Sigmoid colon (tissue), 7 donors: ENCODE data around the gene DIP2B. TPM values are rescaled to one million over a fixed set of nuclear protein-coding genes. Genes with fewer than 3 reads are reported as not detected.

Experiments
- DNase-seq: peaks from one replicate; pipeline ENCODE4 v3.0.0-alpha.2; 2019
- H3K27ac ChIP-seq, 4 donors: fragments of 200-600 bp; sonication (generic); one replicate each; pipeline ENCODE4 v1.5.1; 2016 to 2019; ENCODE audit warnings: mild to moderate bottlenecking in 1 of 4
- H3K27me3 ChIP-seq, 3 donors: fragments of 200-600 bp; sonication (generic); one replicate each; pipeline ENCODE4 v1.5.1; 2019; ENCODE audit warnings: mild to moderate bottlenecking in 1 of 3
- H3K36me3 ChIP-seq, 4 donors: fragments of 200-600 bp; sonication (generic); one replicate each; pipeline ENCODE4 v1.5.1; 2016 to 2019
- H3K4me1 ChIP-seq, 4 donors: fragments of 200-600 bp; sonication (generic); one replicate each; pipeline ENCODE4 v1.5.1; 2017 to 2019
- H3K4me3 ChIP-seq, 4 donors: fragments of 200-600 bp; sonication (generic); one replicate each; pipeline ENCODE4 v1.5.1; 2017 to 2019; ENCODE audit warnings: mild to moderate bottlenecking in 2 of 4, moderate library complexity in 1 of 4
- H3K9me3 ChIP-seq, 4 donors: fragments of 200-600 bp in 3 of 4; sonication (generic) in 3 of 4; one replicate each; pipeline versions ENCODE4 v1.5.1 to v1.6.1; 2013 to 2019
- EP300 ChIP-seq, 4 donors: sonication (generic); formaldehyde crosslinking; IDR thresholded peaks; one replicate each; pipeline ENCODE4 v1.6.1; 2017; ENCODE audit warnings: antibody characterized with exemption in 4 of 4
- POLR2A ChIP-seq, 2 donors: fragments of 450-650 bp; IDR thresholded peaks; one replicate each; pipeline ENCODE4 v1.6.1; 2016; ENCODE audit warnings: antibody characterized with exemption in 2 of 2, mild to moderate bottlenecking in 2 of 2, moderate library complexity in 2 of 2
- POLR2AphosphoS5 ChIP-seq, 4 donors: sonication (generic); formaldehyde crosslinking; IDR thresholded peaks; one replicate each; pipeline ENCODE4 v1.6.1; 2017; ENCODE audit warnings: antibody characterized with exemption in 4 of 4
- WGBS, 2 donors: extraction: QIAGEN DNeasy Blood & Tissue Kit; methylation state at CpG; one replicate each; pipeline ENCODE4 v1.1.7; 2013; 5-methylcytosine and 5-hydroxymethylcytosine counted together
- intact Hi-C: fragments of 100-400 bp; cut with DNase I; formaldehyde crosslinking; loops from one replicate; pipeline ENCODE4 v1.15.1; 2023
- polyA plus RNA-seq, 3 donors: library from polyadenylated mRNA; stranded (reverse); fragments of 200-250 nt; gene quantifications; one replicate each; pipeline ENCODE4 v1.2.3, GENCODE V29; 2013
- total RNA-seq, 4 donors: library from RNA; depleted of rRNA; stranded (reverse); fragments of >200 nt; gene quantifications; one replicate each; pipeline ENCODE4 v1.1.0, GENCODE V29; 2016
- TF ChIP-seq, protein P1 (sequence below), 4 experiments: fragments of 450-650 bp in 3 of 4; fragments of 200-600 bp in 1 of 4; IDR thresholded peaks; one replicate each; pipeline ENCODE4 v1.5.1; 2016 to 2019; ENCODE audit warnings: antibody characterized with exemption in 4 of 4, mild to moderate bottlenecking in 3 of 4, moderate library complexity in 2 of 4
- donor health status: healthy with polysubstance abuse.
- donor health status: Bipolar disorder and iron deficiency.
- donor health status: healthy.

DIP2B gene
- total and polyA plus RNA-seq, 7 donors: 7.2 to 28.0 (median 16.4) TPM

DNA sequence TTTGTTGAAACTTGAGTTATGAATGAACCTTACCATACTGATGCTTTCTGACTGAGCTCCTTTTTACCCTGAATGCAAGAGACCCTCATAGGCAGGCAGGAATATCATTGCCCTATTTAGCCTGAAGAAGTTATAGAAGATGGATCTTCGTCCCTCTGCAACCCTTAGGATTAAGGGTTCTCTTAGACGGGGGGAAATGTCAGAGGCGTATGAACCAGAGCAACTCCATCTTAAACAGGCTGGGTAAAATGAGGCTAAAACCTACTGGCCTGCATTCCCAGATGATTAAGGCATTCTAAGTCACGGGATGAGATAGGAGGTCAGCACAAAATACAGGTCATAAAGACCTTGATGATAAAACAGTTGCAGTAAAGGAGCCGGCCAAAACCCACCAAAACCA is 266.6 kb downstream of the DIP2B start:
- no peak for TF ChIP-seq EP300 (IDR thresholded peaks at IDR 0.05)
- no peak for TF ChIP-seq POLR2A (IDR thresholded peaks at IDR 0.05)
- no peak for TF ChIP-seq POLR2AphosphoS5 (IDR thresholded peaks at IDR 0.05)
- TF ChIP-seq, protein P1, sequence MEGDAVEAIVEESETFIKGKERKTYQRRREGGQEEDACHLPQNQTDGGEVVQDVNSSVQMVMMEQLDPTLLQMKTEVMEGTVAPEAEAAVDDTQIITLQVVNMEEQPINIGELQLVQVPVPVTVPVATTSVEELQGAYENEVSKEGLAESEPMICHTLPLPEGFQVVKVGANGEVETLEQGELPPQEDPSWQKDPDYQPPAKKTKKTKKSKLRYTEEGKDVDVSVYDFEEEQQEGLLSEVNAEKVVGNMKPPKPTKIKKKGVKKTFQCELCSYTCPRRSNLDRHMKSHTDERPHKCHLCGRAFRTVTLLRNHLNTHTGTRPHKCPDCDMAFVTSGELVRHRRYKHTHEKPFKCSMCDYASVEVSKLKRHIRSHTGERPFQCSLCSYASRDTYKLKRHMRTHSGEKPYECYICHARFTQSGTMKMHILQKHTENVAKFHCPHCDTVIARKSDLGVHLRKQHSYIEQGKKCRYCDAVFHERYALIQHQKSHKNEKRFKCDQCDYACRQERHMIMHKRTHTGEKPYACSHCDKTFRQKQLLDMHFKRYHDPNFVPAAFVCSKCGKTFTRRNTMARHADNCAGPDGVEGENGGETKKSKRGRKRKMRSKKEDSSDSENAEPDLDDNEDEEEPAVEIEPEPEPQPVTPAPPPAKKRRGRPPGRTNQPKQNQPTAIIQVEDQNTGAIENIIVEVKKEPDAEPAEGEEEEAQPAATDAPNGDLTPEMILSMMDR (IDR thresholded peaks at IDR 0.05): no peak

DNA sequence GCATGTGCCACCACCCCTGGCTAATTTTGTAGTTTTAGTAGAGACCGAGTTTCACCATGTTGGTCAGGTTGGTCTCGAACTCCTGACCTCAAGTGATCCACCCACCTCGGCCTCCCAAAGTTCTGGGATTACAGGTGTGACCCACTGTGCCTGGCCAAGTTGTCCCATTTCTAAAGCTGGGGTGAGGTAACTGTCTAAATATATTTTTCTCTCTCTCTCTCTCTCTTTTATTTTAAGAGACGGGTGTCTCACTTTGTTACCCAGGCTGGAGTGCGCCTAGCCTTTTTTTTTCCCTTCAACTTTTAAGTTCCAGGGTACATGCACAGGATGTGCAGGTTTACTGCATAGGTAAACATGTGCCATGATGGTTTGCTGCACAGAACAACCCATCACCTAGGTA is 267.7 kb downstream of the DIP2B start:
- H3K27ac ChIP-seq: no peak overlapping the region
- H3K27me3 ChIP-seq: no peaks in the 10 kb centered on the region
- TF ChIP-seq POLR2A (IDR thresholded peaks at IDR 0.05) (no peak), POLR2AphosphoS5 (IDR thresholded peaks at IDR 0.05) (no peak), EP300 (IDR thresholded peaks at IDR 0.05) (no peak)
- TF ChIP-seq, protein P1 (IDR thresholded peaks at IDR 0.05): no peak
- peaks cover 0 to 5% (median 0%) of the 10 kb centered on the region in 4 donors for H3K36me3 ChIP-seq
- H3K4me3 ChIP-seq: no peak overlapping the region
- 93 to 97% methylated on average over 5 of the region's 5 CpGs for WGBS, 2 donors
- DNase-seq: no peak
- intact Hi-C loops: no loop called here
- H3K9me3 ChIP-seq: no peaks in the 10 kb centered on the region
- H3K4me1 ChIP-seq: peaks cover 0 to 6% (median 0%) of the 10 kb centered on the region in 4 donors

More for the DNA sequence above, 266.6 kb downstream of the DIP2B start:
- WGBS, 2 donors: 96% methylated on average over 5 of the region's 5 CpGs
- H3K4me3 ChIP-seq: no peak overlapping the region
- intact Hi-C loops: no loop called here
- no peaks in the 10 kb centered on the region for H3K27me3 ChIP-seq
- no peaks in the 10 kb centered on the region for H3K9me3 ChIP-seq
- no peak for DNase-seq
- no peak overlapping the region for H3K27ac ChIP-seq
- H3K36me3 ChIP-seq: peaks cover 0 to 5% (median 0%) of the 10 kb centered on the region in 4 donors
- H3K4me1 ChIP-seq: peaks cover 0 to 16% (median 2%) of the 10 kb centered on the region in 4 donors

GRCh38 chr12:50772877-50773276 is 268.1 kb downstream of the DIP2B start:
- intact Hi-C loops: no loop called here
- 96 to 100% methylated on average over 2 of the region's 2 CpGs for WGBS, 2 donors
- Histone ChIP-seq H3K4me3 (no peak overlapping the region), H3K27ac (no peak overlapping the region), H3K9me3 (no peaks in the 10 kb centered on the region), H3K36me3 (peaks cover 0 to 5% (median 0%) of the 10 kb centered on the region in 4 donors), H3K4me1 (peaks cover 0 to 4% (median 0%) of the 10 kb centered on the region in 4 donors), H3K27me3 (no peaks in the 10 kb centered on the region)
- no peak for DNase-seq
- TF ChIP-seq POLR2AphosphoS5 (IDR thresholded peaks at IDR 0.05): no peak
- TF ChIP-seq EP300 (IDR thresholded peaks at IDR 0.05): no peak
- no peak for TF ChIP-seq POLR2A (IDR thresholded peaks at IDR 0.05)
- TF ChIP-seq, protein P1 (IDR thresholded peaks at IDR 0.05): no peak

DNA sequence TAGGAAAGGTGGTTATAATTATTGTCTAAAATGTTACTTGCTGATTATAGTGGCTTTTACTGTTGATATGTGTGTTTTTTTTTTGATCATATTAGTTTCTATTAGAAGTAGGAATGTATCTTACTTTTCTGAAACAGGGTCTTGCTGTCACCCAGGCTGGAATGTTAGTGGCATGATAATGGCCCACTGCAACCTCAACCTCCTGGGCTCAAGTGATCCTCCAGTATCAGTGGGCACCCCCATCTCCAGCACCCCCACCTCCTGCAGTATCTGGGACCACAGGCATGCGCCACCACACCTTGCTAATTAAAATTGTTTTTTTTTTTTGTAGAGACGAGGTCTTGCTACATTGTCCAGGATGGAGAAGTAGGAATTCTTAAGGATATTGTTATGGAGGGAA is 270.5 kb downstream of the DIP2B start:
- Histone ChIP-seq H3K27me3 (no peaks in the 10 kb centered on the region), H3K4me1 (no peaks in the 10 kb centered on the region), H3K27ac (no peak overlapping the region), H3K9me3 (no peaks in the 10 kb centered on the region), H3K4me3 (no peak overlapping the region), H3K36me3 (peaks cover 0 to 5% (median 0%) of the 10 kb centered on the region in 4 donors)
- WGBS, 2 donors: 86 to 97% methylated on average over 2 of the region's 2 CpGs
- no peak for TF ChIP-seq POLR2A (IDR thresholded peaks at IDR 0.05)
- TF ChIP-seq, protein P1 (IDR thresholded peaks at IDR 0.05): no peak
- no peak for TF ChIP-seq EP300 (IDR thresholded peaks at IDR 0.05)
- no peak for TF ChIP-seq POLR2AphosphoS5 (IDR thresholded peaks at IDR 0.05)
- no peak for DNase-seq
- intact Hi-C loops: no loop called here
